ENCODE results near the gene BACE2.

The BACE2 gene

GRCh38 chr21:41168391-41169257 is 664 bp downstream of the BACE2 start:
- TF ChIP-seq CTCF (IDR thresholded peaks at IDR 0.05) (no peak), ZFX (IDR thresholded peaks at IDR 0.05; ENCODE audit: borderline replicate concordance) (no peak)

GRCh38 chr21:41169258-41169576 is 1.3 kb downstream of the BACE2 start:
- TF ChIP-seq CTCF (IDR thresholded peaks at IDR 0.05) (no peak), ZFX (IDR thresholded peaks at IDR 0.05; ENCODE audit: borderline replicate concordance) (no peak)
- no peak overlapping the region for H3K27ac ChIP-seq

More at GRCh38 chr21:41168391-41169257, 664 bp downstream of the BACE2 start:
- no peak overlapping the region for H3K27ac ChIP-seq

GRCh38 chr21:41169701-41170100 is 1.7 kb downstream of the BACE2 start:
- TF ChIP-seq ZFX (IDR thresholded peaks at IDR 0.05; ENCODE audit: borderline replicate concordance) (no peak), CTCF (IDR thresholded peaks at IDR 0.05) (no peak)
- no peak overlapping the region for H3K27ac ChIP-seq

- no peak overlapping the region for H3K27ac ChIP-seq
- TF ChIP-seq CTCF (IDR thresholded peaks at IDR 0.05) (peak; percentile 73), ZFX (IDR thresholded peaks at IDR 0.05; ENCODE audit: borderline replicate concordance) (no peak)
Measured at GRCh38 chr21:41170442-41170841, 2.5 kb downstream of the BACE2 start.

GRCh38 chr21:41170859-41171609 is 3.1 kb downstream of the BACE2 start:
- TF ChIP-seq CTCF (IDR thresholded peaks at IDR 0.05) (no peak), ZFX (IDR thresholded peaks at IDR 0.05; ENCODE audit: borderline replicate concordance) (no peak)
- H3K27ac ChIP-seq: no peak overlapping the region

GRCh38 chr21:41175080-41175479 is 7.1 kb downstream of the BACE2 start:
- no peak overlapping the region for H3K27ac ChIP-seq
- TF ChIP-seq CTCF (IDR thresholded peaks at IDR 0.05): no peak
- TF ChIP-seq ZFX (IDR thresholded peaks at IDR 0.05; ENCODE audit: borderline replicate concordance): no peak

- no peak overlapping the region for H3K27ac ChIP-seq
- TF ChIP-seq CTCF (IDR thresholded peaks at IDR 0.05): no peak
- no peak for TF ChIP-seq ZFX (IDR thresholded peaks at IDR 0.05; ENCODE audit: borderline replicate concordance)
Measured at GRCh38 chr21:41176846-41177245, 8.9 kb downstream of the BACE2 start.

Data from 22Rv1 (cell line).